Natural killer cell (primary cell): Measurements from ENCODE around the gene KRT72. TPM values are rescaled to one million over a fixed set of nuclear protein-coding genes. Genes with fewer than 3 reads are reported as not detected.

Experiments used
- ATAC-seq, 3 donors: fragments of 150-1000 bp in 2 of 3; fragments of 200-7000 bp in 1 of 3; cut with Tn5 transposase; 1 replicate in 1 of 3; 2 replicates in 2 of 3; pipeline ENCODE4 v1.10.0; 2021; ENCODE audit warnings: mild to moderate bottlenecking in 2 of 3, moderate library complexity in 2 of 3
- DNase-seq, 2 donors: peaks; one replicate each; pipeline versions ENCODE4 v3.0.0 to v3.0.0-alpha.2; 2013 to 2021; ENCODE audit warnings: mixed read lengths in 1 of 2
- H3K27ac ChIP-seq: one replicate; pipeline ENCODE4 v1.5.1; 2013; ENCODE audit warnings: mild to moderate bottlenecking, low read length
- H3K27me3 ChIP-seq: one replicate; pipeline ENCODE4 v1.6.1; 2013; ENCODE audit warnings: low read length; ENCODE audit not compliant: control insufficient read depth, insufficient read depth
- H3K36me3 ChIP-seq: one replicate; pipeline ENCODE4 v1.6.1; 2013; ENCODE audit warnings: low read length; ENCODE audit not compliant: control insufficient read depth, insufficient read depth
- H3K4me1 ChIP-seq: one replicate; pipeline ENCODE4 v1.6.1; 2013; ENCODE audit warnings: low read length; ENCODE audit not compliant: control insufficient read depth, insufficient read depth
- H3K4me3 ChIP-seq: one replicate; pipeline ENCODE4 v1.5.1; 2013; ENCODE audit warnings: low read length
- H3K9me3 ChIP-seq: one replicate; pipeline ENCODE4 v1.6.1; 2013; ENCODE audit warnings: low read length; ENCODE audit not compliant: control insufficient read depth, insufficient read depth
- H3K27ac Mint-ChIP-seq, 2 donors: one replicate each; pipeline ENCODE4 v1.8.0; 2022; ENCODE audit warnings: mild to moderate bottlenecking in 2 of 2, mixed read lengths in 2 of 2, moderate library complexity in 1 of 2
- H3K27me3 Mint-ChIP-seq, 2 donors: one replicate each; pipeline ENCODE4 v1.8.0; 2022; ENCODE audit warnings: low read depth in 2 of 2, mixed read lengths in 2 of 2
- H3K36me3 Mint-ChIP-seq: one replicate; pipeline ENCODE4 v1.8.0; 2022; ENCODE audit warnings: mixed read lengths
- H3K4me1 Mint-ChIP-seq, 2 donors: one replicate each; pipeline ENCODE4 v1.8.0; 2022; ENCODE audit warnings: mixed read lengths in 2 of 2
- H3K4me3 Mint-ChIP-seq: one replicate; pipeline ENCODE4 v1.8.0; 2022; ENCODE audit warnings: mild to moderate bottlenecking, moderate library complexity, mixed read lengths
- H3K9me3 Mint-ChIP-seq, 2 donors: one replicate each; pipeline ENCODE4 v1.8.0; 2022; ENCODE audit warnings: mixed read lengths in 2 of 2
- CTCF ChIP-seq: fragments of 200-600 bp; IDR thresholded peaks from one replicate; pipeline ENCODE4 v1.8.0; 2022; ENCODE audit warnings: antibody characterized with exemption
- WGBS: methylation state at CpG from one replicate; pipeline ENCODE4 v1.1.7; 2013; ENCODE audit warnings: missing lambda C conversion rate; ENCODE audit not compliant: insufficient coverage; 5-methylcytosine and 5-hydroxymethylcytosine counted together
- intact Hi-C: fragments of 100-400 bp; cut with micrococcal nuclease; formaldehyde crosslinking; loops from one replicate; pipeline ENCODE4 v1.14.2; 2022
- total RNA-seq, 4 donors: library from RNA; stranded (reverse); fragments of 120-200 nt in 1 of 4; gene quantifications; one replicate each; pipeline versions ENCODE4 v1.2.3 to v1.2.4, GENCODE V29; 2013 to 2022

The KRT72 gene
- total RNA-seq, 3 donors from 2014 or later (not counting 1 experiment from before 2014, with no cell fraction given), result 21.9 to 136 (median 38.0) TPM

- Histone ChIP-seq H3K27me3 (no peaks in the 10 kb centered on the region), H3K27ac (no peak within 1 kb of the TSS), H3K4me3 (no peak within 1 kb of the TSS), H3K9me3 (no peaks in the 10 kb centered on the region), H3K4me1 (peaks cover 10% of the 10 kb centered on the region), H3K36me3 (no peaks in the 10 kb centered on the region)
- Mint-ChIP-seq H3K36me3 (peaks cover 8% of the 10 kb centered on the region), H3K4me1 (peaks cover 45 to 64% of the 10 kb centered on the region in 2 donors), H3K27ac (peak within 1 kb of the TSS in 1 of 2 donors; percentile 33), H3K27me3 (peaks cover 0 to 12% of the 10 kb centered on the region in 2 donors), H3K4me3 (no peak within 1 kb of the TSS), H3K9me3 (no peaks in the 10 kb centered on the region)
- no peak for TF ChIP-seq CTCF
- no peak for ATAC-seq
- DNase-seq, result no peak
- intact Hi-C loops, result no loop called here
- 95% methylated on average over 14 of the region's 14 CpGs for WGBS
Observed at GRCh38 chr12:52618216-52618615, 17.0 kb upstream of the KRT72 start, which contains the start of gene KRT73. TSS of gene KRT73 (minus strand) at chr12:52618559. CDS start at chr12:52618524, 35 bp downstream.

- WGBS, result 93% methylated on average over 7 of the region's 7 CpGs
- DNase-seq (peak in 1 of 2 donors; percentile 5), ATAC-seq (no peak)
- H3K4me3 Mint-ChIP-seq, result no peak overlapping the region
- H3K4me1 Mint-ChIP-seq, result peaks cover 45 to 56% of the 10 kb centered on the region in 2 donors
- H3K27ac Mint-ChIP-seq, result peak overlapping the region in 1 of 2 donors; percentile 33
- Histone ChIP-seq H3K36me3 (no peaks in the 10 kb centered on the region), H3K4me1 (peaks cover 10% of the 10 kb centered on the region), H3K4me3 (no peak overlapping the region), H3K9me3 (no peaks in the 10 kb centered on the region), H3K27me3 (no peaks in the 10 kb centered on the region), H3K27ac (no peak overlapping the region)
- peaks cover 0 to 12% of the 10 kb centered on the region in 2 donors for H3K27me3 Mint-ChIP-seq
- no peaks in the 10 kb centered on the region for H3K36me3 Mint-ChIP-seq
- no peaks in the 10 kb centered on the region for H3K9me3 Mint-ChIP-seq
- intact Hi-C loops, result no loop called here
- no peak for TF ChIP-seq CTCF
Observed at GRCh38 chr12:52617403-52617785, 16.1 kb upstream of the KRT72 start.

- no peaks in the 10 kb centered on the region for H3K36me3 Mint-ChIP-seq
- ATAC-seq, result no peak
- WGBS, result 87% methylated on average over 10 of the region's 10 CpGs
- Histone ChIP-seq H3K27me3 (no peaks in the 10 kb centered on the region), H3K9me3 (no peaks in the 10 kb centered on the region), H3K4me3 (no peak overlapping the region), H3K36me3 (no peaks in the 10 kb centered on the region), H3K27ac (no peak overlapping the region), H3K4me1 (peaks cover 10% of the 10 kb centered on the region)
- intact Hi-C loops, result no loop called here
- H3K9me3 Mint-ChIP-seq, result no peaks in the 10 kb centered on the region
- DNase-seq, result no peak
- peak overlapping the region; percentile 33 to 45 for H3K27ac Mint-ChIP-seq
- H3K27me3 Mint-ChIP-seq, result peaks cover 0 to 12% of the 10 kb centered on the region in 2 donors
- TF ChIP-seq CTCF, result no peak
- no peak overlapping the region for H3K4me3 Mint-ChIP-seq
- peaks cover 47 to 55% of the 10 kb centered on the region in 2 donors for H3K4me1 Mint-ChIP-seq
Observed at GRCh38 chr12:52616680-52617402, 15.6 kb upstream of the KRT72 start.
